Cerebellar cortex (tissue), 1 donor: ENCODE measurements around the gene IL22RA2.
A peak's percentile ranks its signal among the peaks of the same experiment; 100 is the strongest.

Experiments used
- DNase-seq: peaks from one replicate; pipeline ENCODE4 v3.0.0-alpha.2; 2015; ENCODE audit warnings: low spot score

IL22RA2 gene

GRCh38 chr6:137197684-137198645, 24.5 kb upstream of the IL22RA2 start:
- no peak for DNase-seq

DNA sequence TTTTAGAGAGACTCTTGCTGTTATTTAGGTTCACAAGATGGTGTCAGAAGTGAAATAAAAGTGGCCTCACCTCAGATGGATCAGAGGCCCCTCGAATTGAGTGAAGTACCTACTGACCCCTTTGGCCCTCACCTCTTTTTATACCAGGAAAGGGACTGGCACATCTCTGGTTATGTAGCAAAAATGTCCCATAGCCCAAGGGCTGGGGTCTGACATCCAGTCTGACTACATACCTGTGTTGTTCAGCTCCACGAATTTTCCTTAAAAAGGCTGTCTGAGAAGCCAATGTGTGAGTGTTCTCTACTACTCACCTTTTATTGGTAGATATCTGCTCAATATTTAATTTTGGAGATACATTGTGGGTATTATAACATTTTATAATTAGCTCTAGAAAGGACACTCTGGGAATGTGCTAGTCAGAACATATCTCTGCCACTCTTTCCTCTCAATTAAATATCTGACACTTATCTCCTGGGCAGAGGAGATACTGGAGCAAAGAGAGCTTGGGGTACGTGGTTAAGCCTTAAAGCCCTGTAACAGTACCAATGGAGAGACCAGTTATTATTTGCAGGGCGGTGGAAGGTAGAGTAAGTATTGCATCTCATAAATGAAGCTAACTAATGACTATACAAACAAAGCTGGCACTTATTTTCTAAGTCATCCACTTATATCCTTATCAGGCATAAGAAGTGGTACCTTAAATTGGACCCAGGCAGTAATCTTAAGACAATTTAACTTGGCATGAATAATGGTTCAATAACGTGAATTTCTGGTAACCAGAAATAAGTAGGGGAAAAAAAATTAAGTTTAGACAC, 20.0 kb upstream of the IL22RA2 start:
- DNase-seq, result no peak

- no peak for DNase-seq
These were observed 19.4 kb upstream of the IL22RA2 start for GRCh38 chr6:137192821-137193220.

GRCh38 chr6:137191670-137192069, 18.2 kb upstream of the IL22RA2 start:
- no peak for DNase-seq

DNA sequence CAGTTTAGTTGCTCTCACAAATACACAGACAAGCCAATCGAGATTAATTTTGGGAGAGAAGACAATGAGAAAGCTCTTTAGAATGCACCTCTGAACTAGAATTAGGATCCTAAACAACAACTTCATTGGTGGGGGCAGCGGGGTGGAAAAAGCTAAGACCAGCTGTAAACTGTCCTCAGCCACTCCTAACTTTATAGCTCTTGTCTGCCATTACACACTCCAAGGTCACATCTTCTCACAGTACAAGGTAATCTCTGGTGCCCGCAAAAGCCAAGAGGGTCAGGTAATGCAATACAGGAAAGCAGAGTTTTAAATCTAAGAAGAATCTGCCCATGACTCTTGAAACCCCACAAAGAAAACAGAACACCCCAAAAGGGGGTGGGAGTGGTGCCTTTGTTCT, 17.8 kb upstream of the IL22RA2 start:
- no peak for DNase-seq

DNA sequence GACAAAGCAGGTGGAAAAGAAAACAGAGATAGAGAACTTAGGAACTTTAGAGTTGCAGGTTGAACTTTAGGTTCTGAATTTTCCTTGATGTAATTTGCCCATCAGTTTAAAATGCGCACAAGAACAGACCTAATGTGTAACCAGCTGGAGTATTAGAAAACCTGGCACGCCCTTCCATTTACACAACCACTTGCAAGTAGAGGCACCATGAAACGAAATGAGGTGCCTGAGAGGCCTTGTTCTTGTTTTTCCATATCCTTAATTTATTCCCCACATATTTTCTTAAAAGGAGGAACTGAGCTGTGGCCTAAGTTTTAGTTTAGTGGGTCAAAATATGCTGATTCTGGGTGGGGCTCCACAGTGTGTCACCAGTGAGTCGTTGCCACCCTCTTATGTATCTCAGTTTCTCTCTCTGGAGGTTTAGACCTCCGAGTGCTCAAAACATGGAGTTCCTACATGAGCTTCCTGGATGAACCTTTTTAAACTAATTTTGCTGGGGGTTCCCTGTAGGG, 17.2 kb upstream of the IL22RA2 start:
- no peak for DNase-seq

- DNase-seq, result peak; percentile 11
These were observed 15.4 kb upstream of the IL22RA2 start for GRCh38 chr6:137188855-137189254.

GRCh38 chr6:137185290-137185689, 11.8 kb upstream of the IL22RA2 start:
- DNase-seq, result no peak

- no peak for DNase-seq
These were observed 9.2 kb upstream of the IL22RA2 start for GRCh38 chr6:137182654-137183073.

DNA sequence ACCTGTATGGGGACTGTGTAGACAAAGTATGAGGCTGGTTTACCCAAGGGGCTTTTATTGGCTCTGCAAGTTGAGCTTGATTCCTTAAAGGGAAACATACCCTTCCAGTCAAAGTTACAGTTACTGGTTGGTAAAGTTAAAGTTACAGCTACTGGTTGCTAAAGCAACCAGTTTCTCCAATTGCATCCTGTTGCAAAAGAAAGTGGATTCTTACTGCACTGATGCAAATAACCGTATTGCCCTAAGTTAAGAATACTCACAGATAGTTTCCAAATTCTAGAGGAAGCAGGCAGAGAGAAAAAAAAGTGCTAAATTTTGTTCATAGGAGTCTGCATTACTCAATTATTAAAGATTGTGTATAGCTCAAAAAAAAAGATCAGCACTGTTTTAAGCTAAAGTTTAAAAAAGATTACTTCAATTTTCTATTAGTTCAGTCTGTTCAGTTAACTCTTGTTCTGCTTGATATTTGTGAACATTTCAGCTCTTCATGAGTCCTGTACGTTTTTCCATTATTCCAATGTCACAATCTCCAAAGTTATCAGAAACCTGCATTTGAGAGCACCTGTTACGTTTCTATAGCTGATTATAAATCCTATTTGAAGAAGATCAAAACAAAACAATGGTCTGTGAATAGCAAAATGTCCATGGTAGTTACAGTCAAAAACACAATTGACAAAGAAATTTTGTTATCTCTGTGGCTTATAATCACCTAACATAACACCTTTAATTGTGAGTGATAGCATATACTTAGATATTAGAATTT, 8.6 kb upstream of the IL22RA2 start:
- no peak for DNase-seq

DNA sequence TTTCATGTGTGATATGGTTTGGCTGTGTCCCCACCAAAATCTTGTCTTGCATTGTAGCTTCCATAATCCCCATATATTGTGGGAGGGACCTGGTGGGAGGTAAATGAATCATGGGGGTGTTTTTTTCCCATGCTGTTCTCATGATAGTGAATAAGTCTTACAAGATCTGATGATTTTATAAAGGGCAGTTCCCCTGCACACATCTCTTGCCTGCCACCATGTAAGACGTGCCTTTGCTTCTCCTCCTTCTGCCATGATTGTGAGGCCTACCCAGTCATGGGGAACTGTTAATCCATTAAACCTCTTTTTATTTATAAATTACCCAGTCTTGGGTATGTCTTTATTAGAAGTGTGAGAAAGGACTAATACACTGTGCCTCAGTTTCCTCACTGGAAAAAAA, 4.2 kb upstream of the IL22RA2 start:
- DNase-seq, result no peak

- DNase-seq, result no peak
These were observed 3.3 kb upstream of the IL22RA2 start for GRCh38 chr6:137176729-137177128.

DNA sequence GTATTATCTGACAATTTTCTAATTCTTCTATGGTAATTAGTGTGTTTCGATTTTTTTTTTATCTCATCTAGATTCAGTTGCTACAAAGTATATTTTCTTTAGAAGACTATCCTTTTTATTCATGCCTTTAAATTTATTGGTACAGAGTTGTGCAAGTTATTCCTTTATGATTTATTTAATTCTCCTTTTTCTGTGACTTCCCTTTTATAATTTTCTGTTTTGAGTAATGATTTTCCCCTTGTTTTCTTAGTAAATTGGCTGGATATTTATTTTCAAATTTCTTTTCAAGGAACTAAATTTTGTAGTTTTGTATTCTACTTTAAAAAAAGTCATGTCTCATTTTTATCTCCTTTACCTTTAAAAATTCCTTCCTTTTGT, 2.4 kb upstream of the IL22RA2 start:
- no peak for DNase-seq

GRCh38 chr6:137175157-137175867, 1.9 kb upstream of the IL22RA2 start:
- no peak for DNase-seq

- no peak for DNase-seq
These were observed 561 bp downstream of the IL22RA2 start for GRCh38 chr6:137172734-137173431.

GRCh38 chr6:137171824-137172733, 1.4 kb downstream of the IL22RA2 start:
- no peak for DNase-seq

GRCh38 chr6:137171053-137171374, 2.4 kb downstream of the IL22RA2 start:
- no peak for DNase-seq

- DNase-seq, result no peak
These were observed 3.0 kb downstream of the IL22RA2 start for GRCh38 chr6:137170266-137171052.
